Stimulated activated CD4-positive, alpha-beta T cell treated with anti-CD3 and anti-CD28 coated beads, Interleukin-12 subunit alpha, Interleukin-12 subunit beta, amount 100 ng/mL, for 4 hours (primary cell): ENCODE data around the gene LMF2.
"Not testable (repeated sequence)": the region's sequence is repeated elsewhere in the genome, so short reads cannot be mapped to it uniquely, and the experiment has no call there.

Experiments
- DNase-seq: peaks from one replicate; pipeline ENCODE4 v3.0.0-alpha.2; 2020

Gene LMF2

GRCh38 chr22:50507421-50507990 is at the start of gene LMF2:
LMF2 (minus strand) TSS chr22:50507702; CDS start chr22:50507675, 27 bp downstream.
- DNase-seq = peak; percentile 94

- DNase-seq = no peak
Observed at GRCh38 chr22:50556703-50557102, 49.2 kb upstream of the LMF2 start.

- no peak for DNase-seq
Observed at GRCh38 chr22:50553310-50553709, 45.8 kb upstream of the LMF2 start.

- no peak for DNase-seq
Observed at GRCh38 chr22:50551160-50551752, 43.8 kb upstream of the LMF2 start.

GRCh38 chr22:50550395-50550794 is 42.9 kb upstream of the LMF2 start:
- no peak for DNase-seq

GRCh38 chr22:50548921-50549790 is 41.7 kb upstream of the LMF2 start:
- no peak for DNase-seq

GRCh38 chr22:50548040-50548920 is 40.8 kb upstream of the LMF2 start:
- peak; percentile 58 for DNase-seq

- DNase-seq = no peak
Observed at GRCh38 chr22:50547263-50547985, 39.9 kb upstream of the LMF2 start.

- no peak for DNase-seq
Observed at GRCh38 chr22:50546326-50547262, 39.1 kb upstream of the LMF2 start.

GRCh38 chr22:50545522-50546325 is 38.2 kb upstream of the LMF2 start, which contains the start of gene KLHDC7B:
KLHDC7B (plus strand) TSS chr22:50545899; CDS start chr22:50546244, 345 bp downstream.
- DNase-seq = no peak

- no peak for DNase-seq
Observed at GRCh38 chr22:50544746-50545253, 37.3 kb upstream of the LMF2 start.

- peak; percentile 83 for DNase-seq
Observed at GRCh38 chr22:50544078-50544745, 36.7 kb upstream of the LMF2 start.

GRCh38 chr22:50542416-50542927 is 35.0 kb upstream of the LMF2 start:
- no peak for DNase-seq

- not testable (repeated sequence) for DNase-seq
Observed at GRCh38 chr22:50541667-50542026, 34.1 kb upstream of the LMF2 start.

- no peak for DNase-seq
Observed at GRCh38 chr22:50540381-50540780, 32.9 kb upstream of the LMF2 start.

GRCh38 chr22:50537765-50538164 is 30.3 kb upstream of the LMF2 start:
- no peak for DNase-seq

- DNase-seq = no peak
Observed at GRCh38 chr22:50536226-50536625, 28.7 kb upstream of the LMF2 start.

GRCh38 chr22:50535113-50535512 is 27.6 kb upstream of the LMF2 start:
- DNase-seq = no peak
